Activated naive CD4-positive, alpha-beta T cell treated with anti-CD3 and anti-CD28 coated beads for 36 hours (primary cell): Measurements from ENCODE around the gene AGBL3. TPM values are rescaled to one million over a fixed set of nuclear protein-coding genes. Genes with fewer than 3 reads are reported as not detected.

ENCODE experiments used
- CTCF ChIA-PET: fragments of 350-600 bp; sonication (Branson Sonifier 250); formaldehyde crosslinking; loops from one replicate; lab custom pipeline; 2021; ENCODE audit warnings: antibody characterized with exemption; lab: Charles Lee
- DNase-seq: peaks from one replicate; pipeline ENCODE4 v3.0.0-alpha.2; 2020
- H3K27ac Mint-ChIP-seq: one replicate; pipeline ENCODE4 v1.8.0; 2021; ENCODE audit warnings: mild to moderate bottlenecking, mixed read lengths
- H3K27me3 Mint-ChIP-seq: one replicate; pipeline ENCODE4 v1.8.0; 2021; ENCODE audit warnings: low read depth, mixed read lengths
- H3K36me3 Mint-ChIP-seq: one replicate; pipeline ENCODE4 v1.8.0; 2021; ENCODE audit warnings: low read depth, mixed read lengths
- H3K4me1 Mint-ChIP-seq: one replicate; pipeline ENCODE4 v1.8.0; 2021; ENCODE audit warnings: low read depth, mixed read lengths
- H3K4me3 Mint-ChIP-seq: one replicate; pipeline ENCODE4 v1.8.0; 2021; ENCODE audit warnings: mild to moderate bottlenecking, moderate library complexity, mixed read lengths
- H3K9me3 Mint-ChIP-seq: one replicate; pipeline ENCODE4 v1.8.0; 2021; ENCODE audit warnings: mixed read lengths
- intact Hi-C: fragments of 100-400 bp; cut with micrococcal nuclease; formaldehyde crosslinking; loops from one replicate; pipeline ENCODE4 v1.15.1; 2023
- total RNA-seq, 2 experiments: library from RNA; stranded (reverse); gene quantifications; one replicate each; pipeline ENCODE4 v1.2.3, GENCODE V29; 2021

Gene AGBL3
- total RNA-seq, 2 experiments from 2014 or later = 2.6 to 3.6 TPM

DNA sequence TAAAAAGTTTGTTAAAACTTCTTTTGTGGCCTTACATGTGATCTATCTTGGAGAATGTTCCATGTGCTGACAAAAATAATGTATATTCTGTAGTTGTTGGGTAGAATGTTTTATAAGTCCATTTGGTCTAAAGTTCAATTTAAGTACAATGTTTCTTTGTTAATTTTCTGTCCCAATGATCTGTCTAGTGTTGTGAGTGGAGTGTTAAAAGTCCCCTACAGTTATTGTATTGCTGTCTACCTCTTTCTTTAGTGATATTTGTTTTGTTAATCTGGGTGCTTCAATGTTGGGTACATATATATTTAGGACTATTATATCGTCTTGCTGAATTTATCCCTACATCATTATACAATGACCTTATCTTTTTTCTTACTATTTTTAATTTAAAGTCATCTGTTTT is 168.4 kb downstream of the AGBL3 start:
- H3K9me3 Mint-ChIP-seq = peaks cover 40% of the 10 kb centered on the region
- CTCF ChIA-PET = no interaction called here
- DNase-seq = no peak
- no peaks in the 10 kb centered on the region for H3K27me3 Mint-ChIP-seq
- no peak overlapping the region for H3K4me3 Mint-ChIP-seq
- peaks cover 73% of the 10 kb centered on the region for H3K36me3 Mint-ChIP-seq
- H3K4me1 Mint-ChIP-seq = peaks cover 41% of the 10 kb centered on the region
- intact Hi-C loops = no loop called here
- H3K27ac Mint-ChIP-seq = no peak overlapping the region

DNA sequence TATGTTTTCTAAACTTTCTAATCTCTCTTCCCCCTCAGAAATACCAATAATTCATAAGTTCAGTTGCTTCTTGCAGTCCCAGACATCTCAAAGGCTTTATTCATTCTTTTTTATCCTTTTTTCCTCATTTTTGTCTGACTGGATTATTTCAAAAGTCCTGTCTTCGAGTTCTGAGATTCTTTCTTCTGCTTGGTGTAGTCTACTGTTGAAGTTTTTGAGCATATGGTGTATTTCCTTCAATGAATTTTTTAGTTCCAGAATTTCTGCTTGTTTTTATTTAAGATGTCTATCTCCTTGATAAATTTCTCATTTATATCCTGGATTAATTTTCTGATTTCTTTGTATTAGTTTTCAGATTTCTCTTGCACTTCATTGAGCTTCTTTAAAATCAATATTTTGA is 170.0 kb downstream of the AGBL3 start:
- H3K9me3 Mint-ChIP-seq = peaks cover 40% of the 10 kb centered on the region
- intact Hi-C loops = no loop called here
- peaks cover 74% of the 10 kb centered on the region for H3K36me3 Mint-ChIP-seq
- H3K4me1 Mint-ChIP-seq = peaks cover 41% of the 10 kb centered on the region
- H3K4me3 Mint-ChIP-seq = no peak overlapping the region
- H3K27me3 Mint-ChIP-seq = no peaks in the 10 kb centered on the region
- DNase-seq = no peak
- CTCF ChIA-PET = interaction anchor here (0.7 kb wide), 1 partner anchor 724 kb away, joined by 3 read pairs; no protein-coding TSS in a partner anchor
- H3K27ac Mint-ChIP-seq = no peak overlapping the region

DNA sequence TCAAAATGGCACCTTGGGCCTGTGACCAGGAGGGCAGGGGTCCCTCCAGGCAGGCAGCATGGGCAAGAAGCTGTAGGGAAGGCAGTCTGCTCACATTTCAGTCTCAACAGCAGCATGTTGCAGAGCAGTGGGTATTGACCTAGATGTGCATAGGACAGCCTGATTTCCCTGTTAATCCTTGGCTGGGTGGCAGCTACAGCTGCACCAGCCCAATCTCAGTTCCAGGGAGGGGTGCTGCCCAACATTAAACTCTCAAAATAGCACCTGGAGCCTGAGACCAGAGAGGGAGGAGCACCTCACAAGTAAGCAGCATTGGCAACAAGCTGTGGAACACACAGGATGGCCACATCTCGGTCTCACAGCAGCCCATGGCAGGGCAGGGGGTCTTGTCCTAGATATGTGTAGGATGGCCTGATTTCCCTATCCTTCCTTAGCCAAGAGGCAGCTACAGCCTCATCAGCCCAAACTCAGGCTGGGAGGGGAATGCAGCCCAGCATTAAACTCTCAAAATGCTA is 171.9 kb downstream of the AGBL3 start:
- peaks cover 44% of the 10 kb centered on the region for H3K4me1 Mint-ChIP-seq
- CTCF ChIA-PET = interaction anchor here (5.9 kb wide), 1 partner anchor 10 kb away, joined by 23 read pairs; the partner anchor contains the start of gene TMEM140
- H3K27ac Mint-ChIP-seq = no peak overlapping the region
- peaks cover 47% of the 10 kb centered on the region for H3K9me3 Mint-ChIP-seq
- intact Hi-C loops = no loop called here
- no peaks in the 10 kb centered on the region for H3K27me3 Mint-ChIP-seq
- DNase-seq = no peak
- no peak overlapping the region for H3K4me3 Mint-ChIP-seq
- H3K36me3 Mint-ChIP-seq = peaks cover 79% of the 10 kb centered on the region

DNA sequence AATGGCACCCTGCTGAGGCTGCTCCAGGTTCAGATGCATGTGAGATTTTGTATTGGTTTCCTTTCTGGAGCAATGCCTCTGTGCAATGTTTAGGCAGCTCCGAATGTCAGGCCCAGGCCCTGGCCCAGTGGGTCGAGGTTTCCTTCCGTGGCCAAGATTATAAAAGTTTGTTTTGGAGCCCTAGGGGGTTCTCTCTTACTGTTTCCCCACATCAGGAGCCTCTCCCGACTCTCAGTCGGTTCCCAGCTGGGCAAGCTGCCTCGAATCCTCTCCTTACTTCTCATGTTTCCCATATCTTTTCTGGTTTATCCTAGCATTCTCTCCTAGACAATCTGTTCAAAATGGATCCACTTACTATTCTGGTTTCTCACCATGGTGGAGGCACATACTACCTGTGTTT is 172.6 kb downstream of the AGBL3 start:
- Mint-ChIP-seq H3K4me3 (no peak overlapping the region), H3K9me3 (peaks cover 43% of the 10 kb centered on the region), H3K4me1 (peaks cover 41% of the 10 kb centered on the region), H3K36me3 (peaks cover 75% of the 10 kb centered on the region), H3K27ac (peak overlapping the region; percentile 90), H3K27me3 (no peaks in the 10 kb centered on the region)
- CTCF ChIA-PET = interaction anchor here (0.9 to 5.9 kb wide), 2 partner anchors 11 to 173 kb away, joined by 3 to 23 read pairs; partner anchors contain the start of genes AGBL3 and TMEM140
- DNase-seq = no peak
- intact Hi-C loops = no loop called here

DNA sequence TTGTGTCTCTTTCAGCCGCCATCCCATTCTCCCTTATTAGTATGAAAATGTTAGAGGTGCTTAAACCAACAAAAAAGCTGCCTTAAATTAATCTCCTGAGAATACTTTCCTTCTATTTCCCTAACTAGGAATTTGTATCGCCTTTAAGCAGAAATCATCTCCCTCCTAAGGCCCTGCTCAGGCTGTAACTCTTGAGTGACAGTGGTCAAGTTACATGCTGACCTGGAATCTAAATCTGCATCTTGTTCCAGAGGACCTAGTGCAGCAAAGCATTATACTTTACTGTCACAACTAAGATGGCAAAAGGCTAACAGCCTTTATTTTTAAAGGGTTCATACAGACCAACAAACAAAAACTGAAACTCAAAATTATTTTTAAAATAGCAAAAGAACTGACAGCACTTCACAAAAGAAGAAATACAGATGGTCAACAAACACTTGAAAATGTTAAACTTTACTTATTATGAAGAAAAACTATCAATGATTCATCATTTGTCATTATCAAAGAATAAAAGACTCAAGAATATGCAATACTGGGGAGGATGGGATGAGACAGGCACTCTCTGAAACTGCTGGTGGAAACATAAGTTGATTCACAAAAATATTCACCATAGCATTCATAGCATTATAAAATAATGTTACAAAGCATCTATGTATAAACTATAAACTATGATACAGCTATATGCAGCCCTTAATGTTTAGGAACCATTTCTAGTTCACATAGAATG is 173.2 kb downstream of the AGBL3 start:
- H3K4me1 Mint-ChIP-seq = peaks cover 37% of the 10 kb centered on the region
- H3K9me3 Mint-ChIP-seq = peaks cover 37% of the 10 kb centered on the region
- intact Hi-C loops = loop anchor here (1.0 to 5.0 kb wide), 3 partner anchors 10 to 702 kb away; partner anchors contain the start of genes AKR1B1 and TMEM140
- CTCF ChIA-PET = interaction anchor here (0.6 to 5.9 kb wide), 4 partner anchors 10 to 173 kb away, joined by 3 to 23 read pairs (median 8); partner anchors contain the start of genes AGBL3 and TMEM140
- no peak for DNase-seq
- H3K27me3 Mint-ChIP-seq = no peaks in the 10 kb centered on the region
- peak overlapping the region; percentile 90 for H3K27ac Mint-ChIP-seq
- no peak overlapping the region for H3K4me3 Mint-ChIP-seq
- peaks cover 74% of the 10 kb centered on the region for H3K36me3 Mint-ChIP-seq

DNA sequence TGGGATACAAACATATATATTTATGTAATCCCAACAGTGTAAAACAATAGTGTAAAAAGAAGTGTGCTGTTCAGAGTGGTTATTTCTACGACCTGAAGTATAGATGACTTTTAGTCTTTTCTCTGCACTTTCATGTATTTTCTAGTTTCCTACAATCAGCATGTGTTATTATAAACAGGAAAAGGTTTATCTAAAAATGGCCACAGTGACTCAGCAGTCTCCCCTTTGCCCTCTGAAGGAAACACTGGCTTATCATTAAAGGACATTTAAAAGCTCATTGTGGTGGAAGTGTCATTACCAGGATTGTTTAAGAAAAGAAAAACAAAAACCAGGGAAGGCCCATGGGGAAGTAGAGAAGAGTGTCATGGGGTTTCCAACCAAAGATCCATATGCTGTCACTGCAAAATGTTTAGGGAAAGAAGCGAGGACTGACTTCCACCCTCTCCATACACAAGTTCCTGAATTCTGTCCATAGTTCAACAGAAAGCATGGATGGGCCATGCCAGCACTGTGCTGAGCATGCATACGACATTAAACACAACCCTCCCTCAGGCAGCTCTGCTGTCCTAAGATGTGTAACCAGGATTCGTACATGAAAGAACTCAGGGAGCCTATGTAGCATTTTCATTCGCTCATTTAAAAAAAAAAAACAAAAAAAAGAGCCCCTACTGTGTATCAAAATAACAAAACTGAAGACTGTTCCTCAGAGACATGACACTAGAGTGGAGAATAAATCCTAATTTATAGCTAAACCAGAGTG is 174.0 kb downstream of the AGBL3 start:
- H3K27ac Mint-ChIP-seq = peak overlapping the region; percentile 90
- H3K4me1 Mint-ChIP-seq = peaks cover 34% of the 10 kb centered on the region
- peak; percentile 34 for DNase-seq
- H3K4me3 Mint-ChIP-seq = no peak overlapping the region
- peaks cover 74% of the 10 kb centered on the region for H3K36me3 Mint-ChIP-seq
- intact Hi-C loops = loop anchor here (1.0 to 5.0 kb wide), 3 partner anchors 9 to 703 kb away; partner anchors contain the start of genes AKR1B1 and TMEM140
- CTCF ChIA-PET = interaction anchor here (0.6 to 5.9 kb wide), 4 partner anchors 9 to 521 kb away, joined by 3 to 23 read pairs (median 8); partner anchors contain the start of gene TMEM140
- no peaks in the 10 kb centered on the region for H3K27me3 Mint-ChIP-seq
- H3K9me3 Mint-ChIP-seq = peaks cover 29% of the 10 kb centered on the region

DNA sequence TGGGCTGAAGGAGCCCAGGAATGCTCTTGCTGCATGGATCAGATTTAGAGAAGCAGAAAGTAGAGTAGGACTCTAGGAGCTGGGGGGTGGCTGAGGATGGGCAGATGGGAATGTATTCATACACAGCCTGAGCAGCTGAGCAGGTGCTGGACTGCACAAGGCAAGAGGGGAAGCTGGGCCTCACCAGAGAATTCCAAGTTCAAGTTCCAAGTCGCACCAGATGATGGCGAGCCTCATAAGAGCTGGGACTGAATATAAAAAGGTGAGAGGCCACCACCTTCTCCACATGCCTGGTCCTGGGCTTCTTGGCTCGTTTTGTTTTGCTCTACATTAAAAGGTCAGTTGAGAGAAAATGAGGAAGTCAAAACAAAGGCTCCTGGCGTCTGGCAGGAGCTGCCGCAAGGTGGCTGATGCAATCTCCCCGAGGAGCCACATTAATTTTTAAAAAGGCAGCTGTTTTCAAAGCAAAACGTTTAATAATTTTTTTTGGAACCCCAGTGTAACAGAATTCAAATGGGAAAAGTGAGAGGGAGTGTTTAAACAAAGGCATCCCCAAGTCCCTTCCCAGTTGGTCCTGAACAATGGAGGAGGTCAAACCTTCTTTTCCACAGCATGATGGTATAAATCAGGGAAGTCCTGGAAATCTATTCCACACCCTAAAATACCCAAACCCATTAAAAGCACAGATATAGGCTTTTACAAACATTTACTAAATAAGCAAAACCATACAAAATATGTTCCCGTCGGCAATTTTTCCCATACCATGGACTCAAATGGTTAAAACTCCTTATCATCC is 174.7 kb downstream of the AGBL3 start:
- peak overlapping the region; percentile 90 for H3K27ac Mint-ChIP-seq
- DNase-seq = no peak
- no peak overlapping the region for H3K4me3 Mint-ChIP-seq
- peaks cover 23% of the 10 kb centered on the region for H3K9me3 Mint-ChIP-seq
- intact Hi-C loops = loop anchor here (1.0 to 5.0 kb wide), 3 partner anchors 8 to 704 kb away; partner anchors contain the start of genes AKR1B1 and TMEM140
- CTCF ChIA-PET = interaction anchor here (0.6 to 5.9 kb wide), 4 partner anchors 8 to 522 kb away, joined by 3 to 23 read pairs (median 9); partner anchors contain the start of gene TMEM140
- peaks cover 72% of the 10 kb centered on the region for H3K36me3 Mint-ChIP-seq
- H3K27me3 Mint-ChIP-seq = no peaks in the 10 kb centered on the region
- peaks cover 34% of the 10 kb centered on the region for H3K4me1 Mint-ChIP-seq

DNA sequence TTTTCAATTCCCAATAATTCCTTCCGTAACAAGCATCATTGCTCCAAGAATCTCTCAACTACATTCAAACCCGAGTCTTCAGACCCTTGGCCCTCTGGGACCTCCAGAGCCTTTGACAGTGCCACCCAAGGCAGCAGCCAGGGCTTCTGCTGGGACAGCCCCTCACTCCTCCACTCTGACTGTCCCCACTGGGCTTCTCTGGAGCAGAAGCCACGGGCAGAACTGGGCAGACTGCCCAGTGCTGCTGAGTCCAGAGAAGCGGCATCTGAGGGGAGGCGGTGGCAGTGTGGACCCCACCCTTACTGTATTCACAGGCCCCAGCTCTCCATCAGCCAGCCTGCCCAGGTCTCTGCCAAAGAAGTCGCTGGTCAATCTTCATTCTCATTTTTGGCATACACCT is 175.4 kb downstream of the AGBL3 start:
- intact Hi-C loops = loop anchor here (5.0 kb wide), 1 partner anchor 704 kb away; the partner anchor contains the start of gene AKR1B1
- CTCF ChIA-PET = interaction anchor here (0.7 to 5.9 kb wide), 3 partner anchors 7 to 14 kb away, joined by 3 to 23 read pairs (median 14); partner anchors contain the start of genes CYREN and TMEM140
- H3K27me3 Mint-ChIP-seq = no peaks in the 10 kb centered on the region
- DNase-seq = no peak
- H3K4me1 Mint-ChIP-seq = peaks cover 38% of the 10 kb centered on the region
- peaks cover 72% of the 10 kb centered on the region for H3K36me3 Mint-ChIP-seq
- no peak overlapping the region for H3K4me3 Mint-ChIP-seq
- H3K27ac Mint-ChIP-seq = peak overlapping the region; percentile 90
- H3K9me3 Mint-ChIP-seq = peaks cover 17% of the 10 kb centered on the region

DNA sequence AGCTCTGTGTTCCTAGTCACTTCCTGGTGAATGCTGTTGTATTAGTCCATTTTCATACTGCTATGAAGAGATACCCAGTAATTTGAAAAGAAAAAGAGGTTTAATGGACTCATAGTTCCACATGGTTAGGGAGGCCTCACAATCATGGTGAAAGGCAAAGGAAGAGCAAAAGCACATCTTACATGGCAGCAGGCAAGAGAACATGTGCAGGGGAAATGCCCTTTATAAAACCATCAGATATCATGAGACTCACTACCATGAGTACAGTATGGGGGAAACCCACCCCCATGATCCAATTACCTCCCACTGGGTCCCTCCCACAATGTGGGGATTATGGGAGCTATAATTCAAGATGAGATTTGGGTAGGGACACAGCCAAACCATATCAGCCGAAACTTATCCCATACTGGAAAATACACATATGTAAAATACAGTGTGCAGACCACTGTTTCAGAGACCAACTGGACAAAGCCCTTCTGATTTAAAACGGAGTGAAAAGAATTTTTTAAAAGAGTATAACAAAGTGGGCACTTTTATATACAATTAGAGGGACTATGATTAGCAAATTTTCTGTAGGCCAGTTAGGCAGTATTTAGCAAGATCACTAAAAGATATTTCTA is 176.2 kb downstream of the AGBL3 start:
- DNase-seq = no peak
- Mint-ChIP-seq H3K4me3 (no peak overlapping the region), H3K36me3 (peaks cover 71% of the 10 kb centered on the region), H3K27me3 (no peaks in the 10 kb centered on the region), H3K9me3 (peaks cover 11% of the 10 kb centered on the region), H3K4me1 (peaks cover 41% of the 10 kb centered on the region), H3K27ac (peak overlapping the region; percentile 90)
- intact Hi-C loops = loop anchor here (5.0 kb wide), 1 partner anchor 705 kb away; the partner anchor contains the start of gene AKR1B1
- CTCF ChIA-PET = interaction anchor here (0.6 to 5.9 kb wide), 3 partner anchors 8 to 74 kb away, joined by 3 to 23 read pairs (median 4); partner anchors contain the start of genes CYREN and TMEM140

DNA sequence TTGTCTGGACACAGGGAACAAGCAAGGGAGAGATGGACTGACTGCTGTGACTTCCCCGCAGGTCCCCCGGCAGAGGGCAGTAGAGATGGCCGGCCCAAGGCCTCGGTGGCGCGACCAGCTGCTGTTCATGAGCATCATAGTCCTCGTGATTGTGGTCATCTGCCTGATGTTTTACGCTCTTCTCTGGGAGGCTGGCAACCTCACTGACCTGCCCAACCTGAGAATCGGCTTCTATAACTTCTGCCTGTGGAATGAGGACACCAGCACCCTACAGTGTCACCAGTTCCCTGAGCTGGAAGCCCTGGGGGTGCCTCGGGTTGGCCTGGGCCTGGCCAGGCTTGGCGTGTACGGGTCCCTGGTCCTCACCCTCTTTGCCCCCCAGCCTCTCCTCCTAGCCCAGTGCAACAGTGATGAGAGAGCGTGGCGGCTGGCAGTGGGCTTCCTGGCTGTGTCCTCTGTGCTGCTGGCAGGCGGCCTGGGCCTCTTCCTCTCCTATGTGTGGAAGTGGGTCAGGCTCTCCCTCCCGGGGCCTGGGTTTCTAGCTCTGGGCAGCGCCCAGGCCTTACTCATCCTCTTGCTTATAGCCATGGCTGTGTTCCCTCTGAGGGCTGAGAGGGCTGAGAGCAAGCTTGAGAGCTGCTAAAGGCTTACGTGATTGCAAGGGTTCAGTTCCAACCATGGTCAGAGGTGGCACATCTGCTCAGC is 178.2 kb downstream of the AGBL3 start:
- Mint-ChIP-seq H3K27me3 (no peaks in the 10 kb centered on the region), H3K36me3 (peaks cover 83% of the 10 kb centered on the region), H3K9me3 (peaks cover 11% of the 10 kb centered on the region), H3K4me1 (peaks cover 55% of the 10 kb centered on the region), H3K27ac (peak overlapping the region; percentile 65), H3K4me3 (no peak overlapping the region)
- intact Hi-C loops = loop anchor here (5.0 kb wide), 2 partner anchors 707 to 847 kb away; partner anchors contain the start of genes AKR1B1 and SLC35B4
- CTCF ChIA-PET = interaction anchor here (1.5 kb wide), 1 partner anchor 532 kb away, joined by 5 read pairs; no protein-coding TSS in a partner anchor
- no peak for DNase-seq
